Suprapubic skin (tissue), 4 donors: Measurements from ENCODE around the gene CRISP2. TPM values are rescaled to one million over a fixed set of nuclear protein-coding genes. Genes with fewer than 3 reads are reported as not detected.
"Not testable (repeated sequence)": the region's sequence is repeated elsewhere in the genome, so short reads cannot be mapped to it uniquely, and the experiment has no call there.

Experiments
- DNase-seq, 2 donors: peaks; one replicate each; pipeline ENCODE4 v3.0.0-alpha.2; 2019; ENCODE audit warnings: low spot score in 2 of 2
- H3K27ac ChIP-seq: fragments of 200-600 bp; sonication (generic); one replicate; pipeline ENCODE4 v1.5.1; 2019
- H3K27me3 ChIP-seq: fragments of 200-600 bp; sonication (generic); one replicate; pipeline ENCODE4 v1.5.1; 2019
- H3K36me3 ChIP-seq: fragments of 200-600 bp; sonication (generic); one replicate; pipeline ENCODE4 v1.5.1; 2019
- H3K4me1 ChIP-seq: fragments of 200-600 bp; sonication (generic); one replicate; pipeline ENCODE4 v1.5.1; 2019
- H3K4me3 ChIP-seq: fragments of 200-600 bp; sonication (generic); one replicate; pipeline ENCODE4 v1.5.1; 2019; ENCODE audit warnings: mild to moderate bottlenecking
- H3K9me3 ChIP-seq: fragments of 200-600 bp; sonication (generic); one replicate; pipeline ENCODE4 v1.5.1; 2019
- CTCF ChIP-seq, 2 donors: fragments of 200-600 bp in 1 of 2; fragments of 450-650 bp in 1 of 2; sonication (generic) in 1 of 2; IDR thresholded peaks; one replicate each; pipeline ENCODE4 v1.5.1; 2016 to 2019; ENCODE audit warnings: antibody characterized with exemption in 2 of 2, mild to moderate bottlenecking in 1 of 2, moderate library complexity in 1 of 2
- EP300 ChIP-seq: sonication (generic); formaldehyde crosslinking; IDR thresholded peaks from one replicate; pipeline ENCODE4 v1.6.1; 2017; ENCODE audit warnings: antibody characterized with exemption
- POLR2A ChIP-seq, 2 donors: fragments of 450-650 bp; IDR thresholded peaks; one replicate each; pipeline ENCODE4 v1.6.1; 2017; ENCODE audit warnings: antibody characterized with exemption in 2 of 2, mild to moderate bottlenecking in 2 of 2, moderate library complexity in 2 of 2
- POLR2AphosphoS5 ChIP-seq, 3 donors: sonication (generic); formaldehyde crosslinking; IDR thresholded peaks; one replicate each; pipeline ENCODE4 v1.6.1; 2017; ENCODE audit warnings: antibody characterized with exemption in 3 of 3
- WGBS: methylation state at CpG from one replicate; pipeline ENCODE4 v1.1.5; 2018; 5-methylcytosine and 5-hydroxymethylcytosine counted together
- total RNA-seq, 4 donors: library from RNA; depleted of rRNA; stranded (reverse); fragments of >200 nt; gene quantifications; one replicate each; pipeline ENCODE4 v1.1.0, GENCODE V29; 2016

CRISP2 gene
- total RNA-seq, 4 donors from 2014 or later: 0.59 TPM; not detected in 3

GRCh38 chr6:49733680-49734079 lies 20.3 kb upstream of the CRISP2 start:
- Histone ChIP-seq H3K27me3 (no peaks in the 10 kb centered on the region), H3K9me3 (no peaks in the 10 kb centered on the region), H3K36me3 (no peaks in the 10 kb centered on the region), H3K4me3 (no peak overlapping the region), H3K27ac (no peak overlapping the region), H3K4me1 (no peaks in the 10 kb centered on the region)
- no peak for DNase-seq
- TF ChIP-seq CTCF (IDR thresholded peaks at IDR 0.05) (no peak), POLR2AphosphoS5 (IDR thresholded peaks at IDR 0.05) (no peak), POLR2A (IDR thresholded peaks at IDR 0.05) (no peak), EP300 (no peak)
- 40% methylated on average over 2 of the region's 2 CpGs for WGBS

- no peak for DNase-seq
- Histone ChIP-seq H3K27ac (no peak overlapping the region), H3K27me3 (no peaks in the 10 kb centered on the region), H3K4me1 (no peaks in the 10 kb centered on the region), H3K36me3 (no peaks in the 10 kb centered on the region), H3K9me3 (no peaks in the 10 kb centered on the region), H3K4me3 (no peak overlapping the region)
- 81% methylated on average over 3 of the region's 3 CpGs for WGBS
- TF ChIP-seq POLR2AphosphoS5 (IDR thresholded peaks at IDR 0.05) (no peak), CTCF (IDR thresholded peaks at IDR 0.05) (no peak), POLR2A (IDR thresholded peaks at IDR 0.05) (no peak), EP300 (no peak)
These were observed 19.4 kb upstream of the CRISP2 start for GRCh38 chr6:49732781-49733180.

- Histone ChIP-seq H3K27me3 (no peaks in the 10 kb centered on the region), H3K4me3 (no peak overlapping the region), H3K4me1 (no peaks in the 10 kb centered on the region), H3K9me3 (no peaks in the 10 kb centered on the region), H3K27ac (no peak overlapping the region), H3K36me3 (no peaks in the 10 kb centered on the region)
- TF ChIP-seq POLR2AphosphoS5 (IDR thresholded peaks at IDR 0.05) (no peak), CTCF (IDR thresholded peaks at IDR 0.05) (no peak), POLR2A (IDR thresholded peaks at IDR 0.05) (no peak), EP300 (no peak)
- no peak for DNase-seq
These were observed 16.9 kb upstream of the CRISP2 start for GRCh38 chr6:49730251-49730650.

- WGBS: 92% methylated on average over 4 of the region's 4 CpGs
- not testable (repeated sequence) for H3K4me1 ChIP-seq, H3K27me3 ChIP-seq, DNase-seq, H3K36me3 ChIP-seq, H3K9me3 ChIP-seq, H3K27ac ChIP-seq, H3K4me3 ChIP-seq
These were observed 10.6 kb upstream of the CRISP2 start for GRCh38 chr6:49723917-49724316.

DNA sequence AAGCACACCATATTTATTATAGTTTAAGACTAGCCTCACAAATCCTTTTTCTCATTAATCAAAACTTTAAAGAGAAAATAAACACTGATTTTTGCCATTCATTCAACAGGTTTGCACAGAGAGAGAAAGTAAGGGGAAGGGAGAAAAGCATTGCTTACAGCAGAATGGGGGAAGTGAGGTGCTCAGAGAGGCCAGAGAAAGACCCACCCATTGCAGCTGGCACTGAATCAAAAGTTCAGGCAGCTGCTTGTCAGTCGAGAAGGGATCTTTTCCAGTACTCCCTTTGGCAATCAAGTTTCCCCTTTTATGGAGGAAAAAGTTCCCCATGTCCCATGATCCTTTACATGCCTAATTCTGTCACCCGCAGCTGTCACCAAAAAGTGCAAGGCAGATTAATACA lies 8.0 kb upstream of the CRISP2 start:
- H3K9me3 ChIP-seq: no peaks in the 10 kb centered on the region
- DNase-seq: no peak
- 35% methylated on average over 2 of the region's 2 CpGs for WGBS
- TF ChIP-seq CTCF (IDR thresholded peaks at IDR 0.05) (no peak), EP300 (no peak), POLR2A (IDR thresholded peaks at IDR 0.05) (no peak), POLR2AphosphoS5 (IDR thresholded peaks at IDR 0.05) (no peak)
- no peak overlapping the region for H3K27ac ChIP-seq
- no peak overlapping the region for H3K4me3 ChIP-seq
- H3K27me3 ChIP-seq: no peaks in the 10 kb centered on the region
- no peaks in the 10 kb centered on the region for H3K4me1 ChIP-seq
- no peaks in the 10 kb centered on the region for H3K36me3 ChIP-seq

GRCh38 chr6:49720372-49720771 lies 7.0 kb upstream of the CRISP2 start:
- TF ChIP-seq POLR2AphosphoS5 (IDR thresholded peaks at IDR 0.05) (no peak), POLR2A (IDR thresholded peaks at IDR 0.05) (no peak), CTCF (IDR thresholded peaks at IDR 0.05) (no peak), EP300 (no peak)
- no peaks in the 10 kb centered on the region for H3K9me3 ChIP-seq
- no peak for DNase-seq
- H3K4me1 ChIP-seq: no peaks in the 10 kb centered on the region
- H3K27ac ChIP-seq: no peak overlapping the region
- H3K36me3 ChIP-seq: no peaks in the 10 kb centered on the region
- no peak overlapping the region for H3K4me3 ChIP-seq
- 93% methylated on average over 7 of the region's 7 CpGs for WGBS
- no peaks in the 10 kb centered on the region for H3K27me3 ChIP-seq
